ENCODE results near the gene CDH18.

The CDH18 gene

DNA sequence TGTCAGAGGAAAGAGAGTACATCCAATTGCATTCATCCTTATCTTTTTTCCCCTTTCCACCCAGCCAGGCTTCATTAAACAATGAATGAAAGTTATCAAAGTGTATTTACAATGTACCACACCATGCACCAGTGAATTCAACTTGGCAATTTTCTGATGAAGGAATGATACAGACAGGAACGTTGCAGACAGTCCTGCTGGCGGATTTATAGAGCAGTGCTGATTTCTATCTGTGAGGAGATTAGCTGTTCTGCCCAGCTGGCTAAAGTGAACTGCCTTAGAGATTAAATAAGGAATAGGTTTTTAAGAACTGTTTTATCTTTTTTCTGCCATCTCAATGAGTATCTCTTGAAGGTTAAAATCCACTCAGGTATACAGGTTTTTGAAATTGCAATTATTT, 403.9 kb downstream of the CDH18 start:
- DNase-seq (ENCODE audit: low spot score) = no peak

DNA sequence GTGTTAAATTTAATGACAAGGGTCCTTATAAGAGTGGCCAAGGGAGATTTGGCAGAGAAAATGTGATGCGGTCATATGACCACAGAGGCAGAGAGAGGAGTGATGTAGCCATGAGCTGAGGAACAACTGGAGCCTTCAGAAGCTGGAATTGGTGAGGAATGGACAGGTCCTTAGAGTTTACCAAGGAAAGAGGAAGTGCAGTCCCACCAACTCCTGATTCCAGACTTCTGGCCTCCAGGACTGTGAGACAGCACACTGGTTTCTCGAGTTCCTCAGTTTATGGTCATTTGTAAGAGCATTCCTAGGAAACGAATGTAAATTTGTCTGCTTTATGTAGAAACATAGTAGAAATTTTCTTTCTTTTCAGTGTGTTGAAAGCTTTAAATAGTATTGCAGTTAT, 410.1 kb downstream of the CDH18 start:
- DNase-seq (ENCODE audit: low spot score) = no peak

DNA sequence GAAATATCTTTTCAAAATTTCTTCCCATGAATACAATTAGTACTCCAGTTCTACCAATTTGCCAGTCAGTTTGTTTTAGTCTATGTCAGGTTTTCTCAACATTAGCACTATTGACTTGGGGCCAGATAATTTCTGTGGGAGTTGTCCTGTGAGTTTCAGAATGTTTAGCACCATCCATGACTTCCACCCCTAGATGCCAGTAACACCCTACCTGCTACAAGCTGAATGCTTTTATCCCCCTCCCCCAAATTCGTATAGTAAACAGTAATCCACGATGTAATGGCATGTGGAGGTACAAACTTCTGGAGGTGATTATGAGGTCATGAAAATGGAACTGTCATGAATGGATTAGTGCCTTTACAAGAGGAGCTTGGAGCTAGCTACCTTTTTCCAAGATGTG, 420.0 kb downstream of the CDH18 start:
- no peak for DNase-seq (ENCODE audit: low spot score)

DNA sequence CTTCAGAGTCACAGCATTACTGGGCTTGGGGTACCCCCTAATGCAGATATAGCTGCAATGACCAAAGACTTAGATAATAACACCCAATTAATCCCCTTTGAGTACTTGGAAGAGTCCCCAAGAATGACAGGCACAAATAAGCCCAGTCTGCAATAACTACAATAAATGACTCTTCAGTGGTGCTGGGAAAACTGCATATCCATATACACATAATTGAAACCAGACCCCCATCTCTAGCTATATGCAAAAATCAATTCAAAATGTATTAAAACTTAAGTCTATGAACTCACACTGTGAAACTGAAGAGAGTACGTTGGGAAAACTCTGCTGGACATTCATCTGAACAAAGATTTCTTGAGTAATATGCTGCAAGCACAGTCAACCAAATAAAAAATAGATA, 422.5 kb downstream of the CDH18 start:
- no peak for DNase-seq (ENCODE audit: low spot score)

DNA sequence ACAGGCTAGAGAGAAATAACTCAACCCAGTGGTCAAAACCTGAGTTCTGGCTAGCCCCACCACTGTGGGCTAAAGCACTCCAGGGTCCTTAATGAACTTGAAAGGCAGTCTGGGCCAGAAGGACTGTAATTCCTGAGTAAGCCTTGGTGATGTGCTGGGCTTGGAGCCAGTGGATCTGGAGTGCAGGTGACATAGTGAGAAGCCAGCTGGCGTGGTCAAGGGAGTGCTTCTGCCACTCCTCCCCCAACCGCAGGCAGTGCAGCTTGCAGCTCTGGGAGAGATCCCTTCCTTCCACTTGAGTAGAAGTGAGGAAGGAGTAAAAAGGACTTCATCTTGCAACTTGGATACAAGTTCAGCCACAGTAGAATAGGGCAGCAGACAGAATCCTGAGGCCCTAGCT, 424.0 kb downstream of the CDH18 start:
- no peak for DNase-seq (ENCODE audit: low spot score)

DNA sequence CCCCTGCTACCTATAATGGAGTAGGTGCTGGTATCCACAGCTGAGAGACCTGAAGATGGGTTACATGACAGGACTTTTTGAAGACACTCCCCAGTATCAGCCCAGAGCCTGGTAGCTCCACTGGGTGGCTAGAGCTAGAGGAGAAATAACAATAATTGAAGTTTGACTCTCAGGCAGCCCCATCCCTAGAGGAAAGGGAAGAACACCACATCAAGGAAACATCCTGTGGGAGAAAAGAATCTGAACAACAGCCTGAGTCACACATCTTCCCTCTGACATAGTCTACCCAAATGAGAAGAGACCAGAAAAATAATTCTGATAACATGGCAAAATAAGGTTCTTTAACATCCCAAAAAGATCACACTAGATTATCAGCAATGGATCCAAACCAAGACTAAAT, 432.1 kb downstream of the CDH18 start:
- peak; percentile 7 for DNase-seq (ENCODE audit: low spot score)

DNA sequence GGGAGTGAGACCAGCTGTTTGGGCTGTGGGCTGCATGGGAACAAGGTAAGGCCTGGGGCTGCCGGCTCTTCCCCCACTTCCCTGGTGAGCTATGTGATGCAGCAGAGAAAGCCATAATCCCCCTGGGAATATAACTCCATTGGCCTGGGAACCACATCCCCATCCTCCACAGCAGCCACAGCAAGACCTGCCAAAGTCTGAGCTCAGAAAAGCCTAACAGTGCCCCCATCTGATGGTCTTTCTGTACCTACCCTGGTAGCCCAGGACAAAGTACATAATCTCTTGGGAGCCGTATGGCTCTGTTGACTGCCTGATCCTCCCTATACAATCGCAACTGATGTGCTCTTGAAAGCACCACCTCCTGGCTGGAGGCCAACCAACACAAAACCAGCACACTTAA, 432.6 kb downstream of the CDH18 start:
- DNase-seq (ENCODE audit: low spot score) = no peak

DNA sequence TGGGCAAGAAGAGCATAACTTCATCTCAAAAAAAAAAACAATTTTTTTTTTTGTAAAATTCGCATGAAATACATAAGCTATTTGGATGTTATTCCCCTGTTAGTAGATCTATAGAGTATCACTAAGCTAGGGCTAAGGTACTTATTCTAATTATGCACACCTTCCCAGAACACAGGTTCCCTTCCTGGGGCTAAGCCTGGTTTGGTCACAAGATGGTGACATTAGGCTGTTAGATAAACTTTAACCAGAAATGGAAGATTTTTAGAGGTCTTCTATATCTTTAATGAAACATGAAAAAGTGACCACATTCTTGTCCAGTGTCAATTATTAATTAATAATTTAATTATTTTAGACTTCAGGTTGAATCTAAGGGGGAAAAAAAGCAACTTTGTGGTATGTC, 433.5 kb downstream of the CDH18 start:
- DNase-seq (ENCODE audit: low spot score) = no peak

DNA sequence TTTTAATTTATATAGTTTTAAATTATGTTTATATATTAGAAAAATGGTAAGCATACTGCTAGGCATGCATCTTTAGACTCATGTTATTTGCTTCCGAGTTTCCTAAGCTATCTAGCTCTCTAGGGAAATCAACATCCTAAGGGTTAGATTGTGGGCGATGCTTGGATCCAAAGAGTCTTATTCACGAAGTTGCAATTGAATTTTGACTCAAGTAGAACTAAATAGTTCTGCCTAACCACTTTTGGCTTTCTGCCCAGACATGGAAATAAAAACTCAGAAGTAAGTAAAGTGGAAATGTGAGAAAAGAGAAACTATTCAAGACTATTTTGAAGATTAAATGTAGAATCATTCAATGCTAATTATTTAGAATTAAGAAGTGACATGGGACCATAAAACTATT, 440.4 kb downstream of the CDH18 start:
- no peak for DNase-seq (ENCODE audit: low spot score)

DNA sequence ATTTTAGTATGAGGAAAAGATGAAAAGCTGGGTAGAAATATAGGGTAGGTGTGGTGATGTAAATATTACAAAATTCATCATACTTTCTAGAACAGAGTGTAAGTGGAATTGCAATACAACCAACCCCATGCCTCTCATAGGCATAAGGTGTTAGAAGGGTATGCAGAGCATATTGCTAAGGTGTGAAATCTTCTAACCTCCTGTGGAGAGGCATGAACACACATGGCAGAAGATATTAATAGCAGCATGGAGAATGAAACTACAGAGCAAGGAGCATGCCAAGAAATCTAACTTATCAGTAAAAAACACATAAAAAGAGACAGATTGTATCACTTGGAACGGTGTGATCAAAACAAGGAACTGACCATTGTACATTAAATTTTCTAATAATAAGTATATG, 441.5 kb downstream of the CDH18 start:
- no peak for DNase-seq (ENCODE audit: low spot score)

DNA sequence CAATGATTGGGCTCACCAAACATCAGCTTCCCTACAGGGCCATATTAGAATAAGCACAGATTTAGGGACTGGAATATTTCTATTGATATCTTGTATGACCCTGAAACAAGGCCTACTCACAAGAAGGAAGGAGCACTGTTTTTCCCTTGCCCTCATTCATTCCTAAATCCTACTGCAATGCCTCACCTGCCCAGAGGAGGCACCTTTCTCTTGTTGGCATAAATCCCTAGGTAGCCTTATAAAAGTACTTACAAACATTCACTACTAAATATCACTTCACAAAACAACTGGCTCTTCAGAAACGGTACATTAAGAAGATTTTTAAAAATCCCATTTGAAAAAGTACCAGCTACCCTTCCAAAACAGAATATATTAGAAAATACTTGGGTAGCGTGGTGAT, 449.4 kb downstream of the CDH18 start:
- no peak for DNase-seq (ENCODE audit: low spot score)

DNA sequence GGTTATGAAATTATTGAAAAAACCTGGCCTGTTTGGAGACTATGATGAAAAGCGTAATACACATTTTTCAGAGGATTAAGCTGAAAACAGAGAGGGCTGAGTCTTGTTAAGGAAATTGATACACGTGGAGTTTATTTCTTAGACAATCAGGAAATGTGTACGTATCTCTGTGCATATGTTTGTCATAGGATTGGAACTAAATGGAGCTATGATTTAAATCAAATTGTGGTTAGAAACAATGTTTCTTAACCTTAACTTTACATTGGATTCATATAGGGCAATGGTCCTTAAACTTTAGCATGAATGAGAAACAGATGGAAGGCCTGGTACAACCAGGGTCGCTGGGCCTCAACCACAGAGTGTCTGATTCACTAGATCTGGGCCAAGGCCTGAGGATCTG, 451.6 kb downstream of the CDH18 start:
- DNase-seq (ENCODE audit: low spot score) = no peak

DNA sequence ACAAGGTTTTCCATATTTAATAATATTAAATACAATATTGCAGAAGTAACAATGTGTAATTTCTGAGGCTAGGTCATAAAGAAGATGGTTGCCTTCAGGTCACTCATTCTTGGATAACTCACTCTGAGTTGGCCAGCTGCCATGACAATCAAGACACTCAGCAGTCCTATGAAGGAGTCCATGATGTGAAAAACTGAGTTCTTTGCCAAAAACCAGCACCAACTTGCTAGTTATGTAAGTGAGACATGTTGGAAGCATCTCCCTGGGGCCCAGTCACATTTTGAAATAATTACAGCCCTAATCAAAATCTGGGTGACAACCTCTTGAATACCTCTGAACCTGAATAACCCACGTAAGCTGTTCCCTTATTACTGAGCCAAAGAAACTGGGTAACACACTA, 453.2 kb downstream of the CDH18 start:
- no peak for DNase-seq (ENCODE audit: low spot score)

DNA sequence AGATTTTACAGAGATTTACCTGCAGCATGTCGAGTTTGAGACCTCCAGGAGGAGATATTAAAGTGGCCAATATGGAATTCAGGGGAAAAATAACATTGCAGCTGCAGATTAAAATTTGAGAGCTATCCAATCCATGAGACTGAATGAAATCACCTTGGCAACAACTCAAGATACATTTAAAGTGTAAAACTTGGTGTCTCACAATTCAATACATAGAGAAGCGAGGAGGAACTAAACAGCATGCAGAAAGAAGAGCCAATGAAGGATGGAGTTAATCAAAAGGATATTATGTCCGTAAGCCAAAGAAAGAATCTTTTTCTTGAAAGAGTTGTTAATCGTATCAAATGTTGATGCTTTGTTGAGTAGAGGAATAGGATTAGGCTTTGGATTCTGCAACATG, 455.1 kb downstream of the CDH18 start:
- no peak for DNase-seq (ENCODE audit: low spot score)

DNA sequence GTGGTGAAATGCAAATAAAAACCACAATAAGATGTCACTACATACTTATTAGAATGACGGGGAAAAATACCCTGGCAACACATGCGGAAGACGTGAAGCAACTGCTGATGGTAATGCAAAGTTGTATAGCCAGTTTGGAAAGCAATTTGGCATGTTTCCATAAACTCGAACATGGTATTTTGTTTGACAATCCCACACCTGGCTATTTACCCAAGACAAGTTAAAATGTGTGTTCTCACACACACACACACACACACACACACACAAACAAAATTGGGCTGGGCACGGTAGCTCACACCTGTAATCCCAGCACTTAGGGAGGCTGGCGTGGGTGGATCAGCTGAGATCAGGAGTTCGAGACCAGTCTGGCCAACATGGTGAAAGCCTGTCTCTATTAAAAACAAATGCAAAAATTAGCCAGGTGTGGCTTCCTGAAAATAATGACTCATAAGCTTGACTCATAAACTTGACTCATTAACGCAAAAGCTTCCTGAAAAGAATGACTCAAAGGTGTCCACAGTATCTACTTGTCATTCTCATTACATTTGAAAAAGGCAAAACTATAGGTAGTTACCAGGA, 456.5 kb downstream of the CDH18 start:
- peak; percentile 66 for DNase-seq (ENCODE audit: low spot score)

DNA sequence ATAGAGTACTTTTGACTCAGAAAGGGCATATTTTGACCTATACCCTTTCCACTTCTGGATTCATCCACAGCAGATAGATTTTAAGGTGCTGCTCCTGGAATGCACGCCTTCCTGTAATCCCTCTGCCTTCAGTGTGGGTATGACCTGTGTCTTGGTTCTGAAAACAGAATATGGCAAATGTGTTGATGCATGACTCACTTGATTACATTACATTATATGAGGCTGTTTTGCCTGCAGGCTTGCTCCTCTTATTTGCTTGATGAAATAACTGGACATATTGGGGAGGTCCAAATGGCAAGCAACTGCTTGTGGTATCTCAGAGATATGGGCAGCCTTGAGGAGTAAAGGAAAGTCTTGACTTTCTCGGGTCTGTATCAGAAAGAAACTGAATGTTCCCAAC, 468.6 kb downstream of the CDH18 start:
- no peak for DNase-seq (ENCODE audit: low spot score)

DNA sequence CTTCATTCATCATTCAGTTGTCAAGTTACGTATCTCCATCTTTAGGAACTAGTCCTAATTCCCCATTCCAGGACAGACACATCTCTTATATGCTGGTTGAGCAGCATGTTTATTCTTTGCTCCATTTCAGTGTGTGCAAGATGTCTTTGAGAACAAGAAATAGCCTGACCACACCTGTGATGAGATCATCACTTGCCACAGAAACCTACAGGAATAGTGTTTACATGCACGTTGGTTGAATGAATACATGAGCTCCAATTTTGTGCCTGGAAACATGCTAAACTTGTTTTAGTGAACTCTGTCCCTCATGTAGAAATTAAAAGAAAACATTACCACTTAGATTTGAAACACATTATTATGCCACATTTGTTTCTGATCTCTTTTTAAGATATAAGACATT, 489.1 kb downstream of the CDH18 start:
- no peak for DNase-seq (ENCODE audit: low spot score)

DNA sequence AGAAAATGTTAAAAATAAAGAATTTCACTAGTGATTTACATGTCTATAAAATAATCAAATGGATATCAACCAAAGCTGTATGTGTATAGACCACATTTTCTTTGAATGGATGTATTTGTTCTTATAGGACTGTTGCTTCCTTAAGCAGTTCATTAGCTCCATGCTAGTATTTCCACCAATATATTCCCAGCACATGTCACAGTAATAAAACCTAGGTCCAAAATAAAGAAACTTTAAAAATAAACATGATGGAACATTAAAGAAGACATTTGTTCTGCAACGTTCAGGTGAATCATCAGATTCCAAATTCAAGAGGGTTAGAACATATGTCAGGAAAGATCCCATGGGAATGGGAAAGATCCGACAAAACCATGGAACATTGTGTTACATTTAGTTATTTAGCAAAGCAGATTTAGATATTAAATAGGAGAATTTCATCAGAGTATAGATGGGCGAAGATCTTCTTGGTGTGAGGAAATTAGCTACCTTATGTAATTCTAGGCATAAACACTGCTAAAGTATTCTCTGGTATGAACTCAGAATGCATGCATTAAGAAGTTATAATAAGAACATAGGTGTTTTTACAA, 490.7 kb downstream of the CDH18 start:
- no peak for DNase-seq (ENCODE audit: low spot score)

DNA sequence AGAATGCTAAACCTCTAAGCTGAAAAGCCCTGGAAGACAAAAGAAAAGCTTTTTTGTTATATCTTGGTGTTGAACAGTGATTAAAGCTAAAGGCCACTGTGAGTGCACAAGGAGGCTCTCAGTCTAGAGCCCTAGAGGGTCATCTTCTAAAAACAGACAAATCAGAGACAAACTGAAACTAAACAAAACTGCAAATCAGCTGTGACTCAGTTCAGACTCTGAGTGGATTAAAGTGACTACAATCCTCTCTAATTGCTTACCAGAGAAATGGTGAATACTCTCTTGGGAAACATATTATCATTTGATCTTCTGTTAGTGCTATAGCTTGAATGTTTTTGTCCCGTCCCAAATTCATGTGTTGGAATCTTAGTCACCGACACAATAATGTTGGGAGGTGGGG, 491.9 kb downstream of the CDH18 start:
- DNase-seq (ENCODE audit: low spot score) = no peak

DNA sequence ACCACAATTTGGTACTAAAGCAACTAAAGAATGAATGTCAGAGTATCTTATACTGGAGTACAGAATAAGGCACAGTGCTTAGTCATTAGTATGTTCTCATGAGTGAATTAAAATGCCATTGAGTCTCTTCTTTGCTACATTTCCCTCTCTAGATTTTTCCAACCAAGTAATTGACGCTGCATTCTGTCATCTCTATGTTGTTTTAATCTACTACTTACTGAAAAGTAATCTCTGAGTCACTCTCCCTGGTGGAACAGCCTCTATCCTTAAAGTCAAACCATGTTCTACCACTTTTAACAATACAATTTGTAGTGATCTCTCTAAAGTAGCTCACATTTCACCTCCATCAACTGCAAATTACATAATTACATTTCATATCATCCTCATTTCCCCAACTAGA, 495.1 kb downstream of the CDH18 start:
- DNase-seq (ENCODE audit: low spot score) = no peak

DNA sequence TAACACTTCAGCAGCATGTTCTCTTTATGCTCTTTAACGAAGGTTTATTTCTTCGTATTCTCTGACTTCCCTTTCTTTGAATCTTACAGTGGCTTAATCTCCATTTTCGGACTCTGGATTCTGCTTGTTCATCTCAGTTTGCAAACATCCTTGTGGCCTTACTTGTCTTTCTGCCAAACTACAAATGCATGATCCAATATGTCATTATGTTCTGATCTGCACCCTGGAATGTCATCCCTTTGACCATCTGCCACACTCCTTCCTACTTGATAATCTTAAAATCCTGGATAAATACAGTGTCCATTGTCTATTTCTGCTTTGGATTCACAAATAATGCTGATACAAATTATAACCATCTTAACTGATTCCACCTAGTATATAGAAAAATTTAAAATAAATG, 499.2 kb downstream of the CDH18 start:
- DNase-seq (ENCODE audit: low spot score) = no peak

DNA sequence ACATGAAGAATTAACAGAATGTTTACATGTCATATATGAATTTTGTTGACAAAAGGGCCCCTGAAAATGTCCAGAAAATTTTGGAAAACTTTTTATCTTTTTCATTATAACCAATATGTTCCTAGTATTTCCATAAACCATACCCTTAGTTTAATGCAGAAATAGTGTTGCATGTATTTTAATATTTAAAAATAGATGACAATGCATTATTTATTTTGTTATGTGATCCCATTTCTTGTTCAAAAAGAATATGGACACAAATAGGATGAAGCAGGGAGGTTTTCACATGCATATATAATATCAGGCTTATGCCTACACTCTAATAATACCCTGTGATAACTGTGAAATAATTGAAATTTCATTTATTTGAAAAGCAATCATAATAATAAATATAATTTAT, 500.5 kb downstream of the CDH18 start:
- no peak for DNase-seq (ENCODE audit: low spot score)

DNA sequence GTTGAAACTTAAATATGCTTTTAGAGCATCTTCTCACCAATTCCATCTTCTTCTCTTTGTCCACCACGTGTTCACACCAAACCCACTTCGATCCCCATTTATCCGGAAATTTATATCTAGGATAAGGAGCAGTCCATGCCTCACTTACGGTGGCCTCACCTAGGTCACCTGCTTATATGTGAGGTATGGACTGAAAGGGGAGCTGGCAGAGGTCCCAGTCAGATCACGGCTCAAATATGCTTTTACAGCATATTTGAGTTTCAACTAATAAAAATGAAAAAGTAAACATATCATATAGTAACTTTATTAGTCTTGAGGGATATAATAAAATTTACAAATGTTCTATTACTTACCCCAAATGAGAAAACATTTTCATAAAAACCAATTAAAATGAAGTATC, 508.4 kb downstream of the CDH18 start:
- no peak for DNase-seq (ENCODE audit: low spot score)

DNA sequence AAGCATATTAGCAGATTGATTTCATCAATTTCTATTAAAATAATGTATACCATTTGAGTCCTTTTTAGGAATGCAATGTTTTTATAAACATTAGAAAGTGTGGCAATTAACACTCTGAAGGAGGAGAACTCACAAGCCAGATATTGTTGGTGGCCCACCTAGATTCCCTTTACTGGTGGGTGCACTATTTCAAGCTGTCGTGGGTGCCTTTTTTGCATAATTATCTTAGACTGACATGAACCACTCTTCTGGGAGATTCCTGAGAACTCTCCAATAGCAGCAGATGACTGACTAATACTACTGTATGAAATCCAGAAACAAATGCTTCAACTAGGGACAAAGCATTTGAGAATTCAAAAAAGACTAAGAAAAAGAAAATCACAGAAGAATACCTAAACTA, 526.0 kb downstream of the CDH18 start:
- no peak for DNase-seq (ENCODE audit: low spot score)

DNA sequence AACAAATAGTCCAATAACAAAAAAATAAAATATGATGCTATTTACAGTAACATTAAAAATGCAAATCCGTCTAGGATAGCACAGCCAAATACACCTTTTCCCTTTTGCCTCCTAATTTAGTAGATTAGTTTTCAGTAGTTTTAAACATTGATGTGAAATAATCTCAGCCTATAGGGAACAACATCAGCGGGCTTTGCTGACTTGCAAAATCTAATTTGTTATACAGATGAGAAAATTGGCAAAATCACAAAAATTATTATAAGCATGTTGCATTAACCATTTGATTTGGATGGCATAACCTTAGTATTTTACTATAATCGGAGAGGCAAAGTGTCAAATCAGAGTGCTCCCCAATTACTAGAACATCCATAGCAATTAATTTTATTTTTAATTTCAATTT, 563.5 kb downstream of the CDH18 start:
- no peak for DNase-seq (ENCODE audit: low spot score)

All from kidney capillary endothelial cell (primary cell).